ENCODE data around the gene SLC35A3.

The SLC35A3 gene

GRCh38 chr1:100050139-100050538, 80.3 kb downstream of the SLC35A3 start:
- H3K9me3 ChIP-seq (replicated peaks; ENCODE audit: insufficient read depth, low read length), result no peaks in the 10 kb centered on the region
- H4K20me1 ChIP-seq (ENCODE audit: insufficient read depth, low read length), result no peaks in the 10 kb centered on the region
- no peak overlapping the region for H2AFZ ChIP-seq (ENCODE audit: low read length)
- no peaks in the 10 kb centered on the region for H3K27me3 ChIP-seq (replicated peaks; ENCODE audit: insufficient read depth, low read length)
- DNase-seq, result no peak
- H3K79me2 ChIP-seq (ENCODE audit: low read length), result peaks cover 83% of the 10 kb centered on the region
- TF ChIP-seq EZH2phosphoT487 (IDR thresholded peaks at IDR 0.05; ENCODE audit: low read length), result no peak
- TF ChIP-seq, protein P1, sequence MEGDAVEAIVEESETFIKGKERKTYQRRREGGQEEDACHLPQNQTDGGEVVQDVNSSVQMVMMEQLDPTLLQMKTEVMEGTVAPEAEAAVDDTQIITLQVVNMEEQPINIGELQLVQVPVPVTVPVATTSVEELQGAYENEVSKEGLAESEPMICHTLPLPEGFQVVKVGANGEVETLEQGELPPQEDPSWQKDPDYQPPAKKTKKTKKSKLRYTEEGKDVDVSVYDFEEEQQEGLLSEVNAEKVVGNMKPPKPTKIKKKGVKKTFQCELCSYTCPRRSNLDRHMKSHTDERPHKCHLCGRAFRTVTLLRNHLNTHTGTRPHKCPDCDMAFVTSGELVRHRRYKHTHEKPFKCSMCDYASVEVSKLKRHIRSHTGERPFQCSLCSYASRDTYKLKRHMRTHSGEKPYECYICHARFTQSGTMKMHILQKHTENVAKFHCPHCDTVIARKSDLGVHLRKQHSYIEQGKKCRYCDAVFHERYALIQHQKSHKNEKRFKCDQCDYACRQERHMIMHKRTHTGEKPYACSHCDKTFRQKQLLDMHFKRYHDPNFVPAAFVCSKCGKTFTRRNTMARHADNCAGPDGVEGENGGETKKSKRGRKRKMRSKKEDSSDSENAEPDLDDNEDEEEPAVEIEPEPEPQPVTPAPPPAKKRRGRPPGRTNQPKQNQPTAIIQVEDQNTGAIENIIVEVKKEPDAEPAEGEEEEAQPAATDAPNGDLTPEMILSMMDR (IDR thresholded peaks at IDR 0.05; ENCODE audit: low read length), result no peak
- TF ChIP-seq EZH2 (optimal IDR thresholded peaks at IDR 0.05; ENCODE audit: low read depth, low read length), result no peak
- no peaks in the 10 kb centered on the region for H3K9me2 ChIP-seq (replicated peaks; ENCODE audit: insufficient read depth, low read length)
- H3K9ac ChIP-seq (ENCODE audit: low read length), result no peak overlapping the region
- H3K4me1 ChIP-seq (ENCODE audit: low read length), result no peaks in the 10 kb centered on the region
- no peak overlapping the region for H3K4me2 ChIP-seq (ENCODE audit: low read depth, low read length)
- H3K4me3 ChIP-seq (ENCODE audit: low read length), result no peak overlapping the region
- H3K36me3 ChIP-seq (replicated peaks; ENCODE audit: insufficient read depth, low read length), result no peaks in the 10 kb centered on the region
- no peaks in the 10 kb centered on the region for H3F3A ChIP-seq (ENCODE audit: insufficient read depth, low read length)
- H3K27ac ChIP-seq (ENCODE audit: low read length), result no peak overlapping the region

- Histone ChIP-seq H3K4me1 (ENCODE audit: low read length) (no peaks in the 10 kb centered on the region), H3K27me3 (replicated peaks; ENCODE audit: insufficient read depth, low read length) (no peaks in the 10 kb centered on the region), H3F3A (ENCODE audit: insufficient read depth, low read length) (no peaks in the 10 kb centered on the region), H2AFZ (ENCODE audit: low read length) (no peak overlapping the region), H3K4me3 (ENCODE audit: low read length) (no peak overlapping the region), H3K9me2 (replicated peaks; ENCODE audit: insufficient read depth, low read length) (no peaks in the 10 kb centered on the region), H4K20me1 (ENCODE audit: insufficient read depth, low read length) (no peaks in the 10 kb centered on the region), H3K4me2 (ENCODE audit: low read depth, low read length) (no peak overlapping the region), H3K9ac (ENCODE audit: low read length) (no peak overlapping the region), H3K9me3 (replicated peaks; ENCODE audit: insufficient read depth, low read length) (no peaks in the 10 kb centered on the region), H3K36me3 (replicated peaks; ENCODE audit: insufficient read depth, low read length) (no peaks in the 10 kb centered on the region), H3K27ac (ENCODE audit: low read length) (no peak overlapping the region), H3K79me2 (ENCODE audit: low read length) (peaks cover 75% of the 10 kb centered on the region)
- no peak for DNase-seq
- TF ChIP-seq EZH2phosphoT487 (IDR thresholded peaks at IDR 0.05; ENCODE audit: low read length) (no peak), EZH2 (optimal IDR thresholded peaks at IDR 0.05; ENCODE audit: low read depth, low read length) (no peak)
- TF ChIP-seq, protein P1 (IDR thresholded peaks at IDR 0.05; ENCODE audit: low read length), result no peak
Measured at GRCh38 chr1:100051401-100051800, 81.6 kb downstream of the SLC35A3 start.

- peaks cover 72% of the 10 kb centered on the region for H3K79me2 ChIP-seq (ENCODE audit: low read length)
- DNase-seq, result no peak
- no peak overlapping the region for H3K4me3 ChIP-seq (ENCODE audit: low read length)
- H3K9me3 ChIP-seq (replicated peaks; ENCODE audit: insufficient read depth, low read length), result no peaks in the 10 kb centered on the region
- H2AFZ ChIP-seq (ENCODE audit: low read length), result no peak overlapping the region
- no peak overlapping the region for H3K9ac ChIP-seq (ENCODE audit: low read length)
- H3F3A ChIP-seq (ENCODE audit: insufficient read depth, low read length), result no peaks in the 10 kb centered on the region
- H3K36me3 ChIP-seq (replicated peaks; ENCODE audit: insufficient read depth, low read length), result no peaks in the 10 kb centered on the region
- H3K4me1 ChIP-seq (ENCODE audit: low read length), result no peaks in the 10 kb centered on the region
- no peaks in the 10 kb centered on the region for H4K20me1 ChIP-seq (ENCODE audit: insufficient read depth, low read length)
- H3K27me3 ChIP-seq (replicated peaks; ENCODE audit: insufficient read depth, low read length), result no peaks in the 10 kb centered on the region
- H3K9me2 ChIP-seq (replicated peaks; ENCODE audit: insufficient read depth, low read length), result no peaks in the 10 kb centered on the region
- no peak for TF ChIP-seq EZH2 (optimal IDR thresholded peaks at IDR 0.05; ENCODE audit: low read depth, low read length)
- TF ChIP-seq, protein P1 (IDR thresholded peaks at IDR 0.05; ENCODE audit: low read length), result no peak
- TF ChIP-seq EZH2phosphoT487 (IDR thresholded peaks at IDR 0.05; ENCODE audit: low read length), result no peak
- no peak overlapping the region for H3K27ac ChIP-seq (ENCODE audit: low read length)
- H3K4me2 ChIP-seq (ENCODE audit: low read depth, low read length), result no peak overlapping the region
Measured at GRCh38 chr1:100051893-100052292, 82.1 kb downstream of the SLC35A3 start.
